Measurements from ENCODE around the gene CPXM2. TPM values are rescaled to one million over a fixed set of nuclear protein-coding genes. Genes with fewer than 3 reads are reported as not detected.

CPXM2 gene
- total RNA-seq, 1 experiment from 2014 or later, result 0.12 TPM

DNA sequence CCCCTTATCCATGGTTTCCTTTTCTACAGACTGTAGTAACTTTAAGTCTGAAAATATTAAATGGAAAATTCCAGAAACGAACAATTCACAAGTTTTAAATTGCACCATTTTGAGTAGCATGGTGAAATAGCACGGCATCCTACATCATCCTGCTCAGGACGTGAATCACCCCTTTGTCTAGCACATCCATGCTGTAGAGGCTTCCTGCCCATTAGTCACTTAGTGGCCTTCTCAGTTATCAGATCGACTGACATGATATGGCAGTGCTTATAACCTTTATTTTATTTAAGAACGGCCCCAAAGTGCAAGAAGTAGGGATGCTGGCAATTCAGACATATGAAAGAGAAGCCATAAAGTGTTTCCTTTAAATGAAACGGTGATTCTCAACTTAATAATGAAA lies 82.7 kb downstream of the CPXM2 start:
- Histone ChIP-seq H3K9me2 (ENCODE audit: insufficient read depth) (no peaks in the 10 kb centered on the region; the same call in 1 of the 2 replicates), H2AFZ (ENCODE audit: low read depth, low read length, poor library complexity, severe bottlenecking) (no peak overlapping the region), H3K36me3 (ENCODE audit: control insufficient read depth in 1 of 2, insufficient read depth in 2 of 2, low read length in 2 of 2) (no peaks in the 10 kb centered on the region), H3K9ac (ENCODE audit: low read length) (no peak overlapping the region), H3K27me3 (ENCODE audit: insufficient read depth, low read length) (peaks cover 68% of the 10 kb centered on the region), H3K4me2 (ENCODE audit: low read length) (no peak overlapping the region), H3K4me1 (ENCODE audit: control insufficient read depth in 1 of 2, insufficient read depth in 2 of 2, low read length in 2 of 2) (no peaks in the 10 kb centered on the region), H3K4me3 (replicated peaks in 1 of 2; ENCODE audit: low read depth in 1 of 2, low read length in 2 of 2) (no peak overlapping the region), H3K79me2 (ENCODE audit: insufficient read depth, low read length) (no peaks in the 10 kb centered on the region), H4K20me1 (ENCODE audit: insufficient read depth) (no peaks in the 10 kb centered on the region), H3K9me3 (ENCODE audit: control insufficient read depth in 1 of 2, insufficient read depth in 1 of 2, low read depth in 1 of 2, low read length in 2 of 2) (no peaks in the 10 kb centered on the region), H3K27ac (ENCODE audit: low read depth, low read length) (no peak overlapping the region)
- CTCF ChIA-PET, result no interaction called here
- no TSS peak for BruUV-seq (replicated peaks)
- peak; percentile 21 for DNase-seq (ENCODE audit: low read depth, low spot score)
- POLR2A ChIA-PET, result no interaction called here
- peak; percentile 50 for ATAC-seq
- RAD21 ChIA-PET (ENCODE audit: low non-redundant PET in 1 of 2, low total read pairs in 2 of 2, uncharacterized antibody in 2 of 2, unreplicated experiment in 2 of 2), result no interaction called here
- no peak for TF ChIP-seq SIN3A (IDR thresholded peaks at IDR 0.05; ENCODE audit: low read depth)
- TF ChIP-seq RAD21 (IDR thresholded peaks at IDR 0.05; ENCODE audit: low read depth), result no peak
- TF ChIP-seq SP1 (IDR thresholded peaks at IDR 0.05; ENCODE audit: low read depth), result peak; percentile 32; the same call in 1 of the 2 replicates
- TF ChIP-seq, protein P1, sequence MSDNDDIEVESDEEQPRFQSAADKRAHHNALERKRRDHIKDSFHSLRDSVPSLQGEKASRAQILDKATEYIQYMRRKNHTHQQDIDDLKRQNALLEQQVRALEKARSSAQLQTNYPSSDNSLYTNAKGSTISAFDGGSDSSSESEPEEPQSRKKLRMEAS (IDR thresholded peaks at IDR 0.05), result no peak; the same call in 1 of the 2 replicates
- peak; percentile 24; the same call in 1 of the 2 replicates for TF ChIP-seq CEBPB (IDR thresholded peaks at IDR 0.05; ENCODE audit: low read depth)
- TF ChIP-seq EGR1 (IDR thresholded peaks at IDR 0.05; ENCODE audit: low read depth), result no peak
- TF ChIP-seq, protein P2, sequence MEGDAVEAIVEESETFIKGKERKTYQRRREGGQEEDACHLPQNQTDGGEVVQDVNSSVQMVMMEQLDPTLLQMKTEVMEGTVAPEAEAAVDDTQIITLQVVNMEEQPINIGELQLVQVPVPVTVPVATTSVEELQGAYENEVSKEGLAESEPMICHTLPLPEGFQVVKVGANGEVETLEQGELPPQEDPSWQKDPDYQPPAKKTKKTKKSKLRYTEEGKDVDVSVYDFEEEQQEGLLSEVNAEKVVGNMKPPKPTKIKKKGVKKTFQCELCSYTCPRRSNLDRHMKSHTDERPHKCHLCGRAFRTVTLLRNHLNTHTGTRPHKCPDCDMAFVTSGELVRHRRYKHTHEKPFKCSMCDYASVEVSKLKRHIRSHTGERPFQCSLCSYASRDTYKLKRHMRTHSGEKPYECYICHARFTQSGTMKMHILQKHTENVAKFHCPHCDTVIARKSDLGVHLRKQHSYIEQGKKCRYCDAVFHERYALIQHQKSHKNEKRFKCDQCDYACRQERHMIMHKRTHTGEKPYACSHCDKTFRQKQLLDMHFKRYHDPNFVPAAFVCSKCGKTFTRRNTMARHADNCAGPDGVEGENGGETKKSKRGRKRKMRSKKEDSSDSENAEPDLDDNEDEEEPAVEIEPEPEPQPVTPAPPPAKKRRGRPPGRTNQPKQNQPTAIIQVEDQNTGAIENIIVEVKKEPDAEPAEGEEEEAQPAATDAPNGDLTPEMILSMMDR (IDR thresholded peaks at IDR 0.05 in 2 of 3, conservative IDR thresholded peaks at IDR 0.05 in 1 of 3; ENCODE audit: borderline replicate concordance in 1 of 3, insufficient read depth in 1 of 3, low read depth in 2 of 3, low read length in 2 of 3), result no peak
- no peak for TF ChIP-seq ELF1 (IDR thresholded peaks at IDR 0.05; ENCODE audit: borderline replicate concordance, low read depth)
- TF ChIP-seq REST (IDR thresholded peaks at IDR 0.05; ENCODE audit: low read depth), result no peak
- TF ChIP-seq CBX3 (IDR thresholded peaks at IDR 0.05; ENCODE audit: low read depth), result no peak
- intact Hi-C loops (cut with micrococcal nuclease), result loop anchor here (2.0 kb wide), 1 partner anchor 40 kb away; no protein-coding TSS in a partner anchor

Measured in HCT116 (cell line).